ENCODE measurements around the gene SH3D21.

SH3D21 gene

DNA sequence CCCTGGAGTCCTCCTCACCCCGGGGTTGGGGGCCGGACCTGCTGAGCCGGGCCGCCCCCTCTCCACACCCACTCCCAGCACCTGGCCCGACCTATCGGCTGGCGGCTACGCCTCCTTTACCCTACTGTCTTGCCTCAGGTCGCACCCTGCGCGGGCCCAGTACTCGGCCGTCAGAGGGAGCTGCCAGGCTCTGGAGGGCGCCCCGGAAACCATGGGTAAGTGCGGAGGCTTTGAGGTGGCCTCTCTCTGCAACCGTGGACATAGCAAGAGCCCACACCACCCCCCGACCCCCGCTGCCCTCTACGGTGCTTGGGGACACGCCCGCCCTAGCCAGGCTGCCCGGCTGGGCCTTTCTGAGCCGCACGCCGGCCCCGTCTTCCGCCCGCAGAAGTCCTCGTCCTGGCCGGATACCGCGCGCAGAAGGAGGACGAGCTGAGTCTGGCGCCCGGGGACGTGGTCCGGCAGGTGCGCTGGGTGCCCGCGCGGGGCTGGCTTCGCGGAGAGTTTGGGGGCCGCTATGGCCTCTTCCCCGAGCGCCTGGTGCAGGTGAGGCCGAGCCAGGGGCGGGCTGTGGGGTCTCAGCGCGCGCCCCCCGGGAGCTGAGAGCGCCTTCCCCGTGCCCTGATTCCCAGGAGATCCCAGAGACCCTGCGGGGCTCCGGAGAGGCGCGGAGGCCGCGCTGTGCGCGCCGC is at the start of gene SH3D21:
TSS of gene SH3D21 (plus strand) at position 159 of the 692 bp plus-strand sequence. CDS start at position 212, 53 bp downstream.
- DNase-seq (ENCODE audit: low read depth in 2 of 2) = peak in 1 of 2 donors; percentile 50

- no peak for DNase-seq (ENCODE audit: low read depth in 2 of 2)
Measured at GRCh38 chr1:36256558-36257374, 49.4 kb upstream of the SH3D21 start.

DNA sequence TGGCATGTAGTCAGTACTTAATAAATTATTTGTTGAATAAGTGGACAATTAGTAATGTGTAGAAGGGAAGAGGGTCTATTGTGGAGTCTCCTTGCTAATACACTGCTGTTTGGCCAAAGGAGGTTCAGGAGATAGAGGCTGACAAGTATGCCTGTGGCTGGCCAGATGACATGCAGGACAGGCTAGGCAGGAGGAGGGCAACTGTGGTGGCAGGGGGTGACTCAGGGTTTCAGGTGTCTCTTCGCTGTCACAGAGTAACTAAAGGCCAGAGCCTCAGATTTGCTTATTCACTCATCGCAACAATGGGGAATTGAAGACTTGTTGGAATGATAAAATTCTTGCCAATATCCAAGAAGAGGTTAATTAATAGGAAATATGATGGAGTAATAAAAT is 48.8 kb upstream of the SH3D21 start:
- peak in 1 of 2 donors; percentile 7 for DNase-seq (ENCODE audit: low read depth in 2 of 2)

DNA sequence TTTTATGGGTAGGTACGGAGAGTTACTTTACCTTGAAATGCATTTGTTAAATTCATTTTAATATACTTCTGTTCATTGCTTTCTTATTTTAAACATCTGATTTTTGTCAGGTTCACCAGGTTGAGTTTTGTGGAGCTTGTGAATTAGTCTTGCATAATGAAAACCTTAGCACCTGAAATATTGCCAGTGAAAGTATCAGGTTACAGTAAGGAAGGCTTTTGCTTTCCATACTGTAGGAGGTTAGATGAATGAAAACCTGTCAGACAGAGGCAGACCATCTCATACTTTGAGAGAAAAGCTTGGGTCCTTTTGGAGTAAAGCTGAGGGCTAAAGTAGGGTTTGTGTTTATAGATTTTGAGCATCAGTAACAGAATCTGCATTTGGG is 47.2 kb upstream of the SH3D21 start:
- DNase-seq (ENCODE audit: low read depth in 2 of 2) = no peak

DNA sequence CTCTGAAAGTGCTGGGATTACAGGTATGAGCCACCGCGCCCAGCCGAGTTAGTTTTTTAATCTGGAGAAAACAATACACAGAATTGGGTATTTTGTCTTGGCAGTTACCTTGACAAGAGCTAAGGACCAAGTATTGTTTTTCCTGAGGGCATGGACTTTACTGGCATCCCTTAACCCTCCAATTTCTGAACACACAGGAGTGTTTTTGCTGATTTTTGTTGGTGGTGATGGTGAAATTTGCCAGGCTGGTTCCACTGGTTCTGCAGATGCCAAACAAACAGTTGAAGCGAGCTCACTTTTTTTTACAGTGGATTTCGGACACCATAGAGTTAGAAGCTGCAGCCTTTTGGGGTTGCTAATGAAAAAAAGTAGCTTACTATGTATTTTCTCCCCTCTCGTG is 37.2 kb upstream of the SH3D21 start:
- no peak for DNase-seq (ENCODE audit: low read depth in 2 of 2)

- DNase-seq (ENCODE audit: low read depth in 2 of 2) = no peak
Measured at GRCh38 chr1:36269408-36269838, 36.7 kb upstream of the SH3D21 start.

DNA sequence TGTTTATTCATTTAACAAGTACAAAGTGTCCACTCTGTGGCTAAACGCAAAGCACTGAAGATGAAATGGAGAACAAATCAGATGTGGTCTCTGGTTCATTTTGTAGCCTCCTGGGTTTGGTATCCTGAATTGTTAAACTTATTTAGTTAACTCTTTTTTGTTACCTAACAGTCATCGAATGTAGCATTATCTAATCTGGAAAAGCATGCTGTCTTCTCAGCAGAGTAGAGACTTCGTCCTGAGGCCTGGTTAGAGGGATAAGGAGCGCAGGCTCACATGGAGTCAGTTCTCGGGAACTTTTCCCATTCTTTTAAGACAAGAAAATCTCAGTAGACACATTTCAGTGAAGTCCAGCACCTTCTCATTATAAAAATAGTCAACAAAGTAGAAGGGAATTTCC is 33.1 kb upstream of the SH3D21 start:
- DNase-seq (ENCODE audit: low read depth in 2 of 2) = no peak

DNA sequence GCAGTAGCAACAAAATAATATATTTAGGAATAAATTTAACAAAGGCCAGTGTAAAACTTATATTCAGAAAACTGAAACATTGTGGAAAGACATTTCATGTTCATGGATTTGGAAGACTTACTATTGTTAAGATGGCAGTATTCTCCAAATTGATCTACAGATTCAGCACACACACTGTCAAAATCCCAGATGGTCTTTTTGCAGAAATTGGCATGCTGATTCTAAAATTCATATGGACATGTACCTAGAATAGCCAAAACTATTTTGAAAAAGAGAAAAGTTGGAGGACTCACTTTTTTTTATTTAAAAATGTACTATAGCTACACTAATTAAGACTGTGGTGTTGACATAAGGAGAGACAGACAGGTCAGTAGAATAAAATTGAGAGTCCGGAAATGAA is 32.0 kb upstream of the SH3D21 start:
- DNase-seq (ENCODE audit: low read depth in 2 of 2) = no peak

DNA sequence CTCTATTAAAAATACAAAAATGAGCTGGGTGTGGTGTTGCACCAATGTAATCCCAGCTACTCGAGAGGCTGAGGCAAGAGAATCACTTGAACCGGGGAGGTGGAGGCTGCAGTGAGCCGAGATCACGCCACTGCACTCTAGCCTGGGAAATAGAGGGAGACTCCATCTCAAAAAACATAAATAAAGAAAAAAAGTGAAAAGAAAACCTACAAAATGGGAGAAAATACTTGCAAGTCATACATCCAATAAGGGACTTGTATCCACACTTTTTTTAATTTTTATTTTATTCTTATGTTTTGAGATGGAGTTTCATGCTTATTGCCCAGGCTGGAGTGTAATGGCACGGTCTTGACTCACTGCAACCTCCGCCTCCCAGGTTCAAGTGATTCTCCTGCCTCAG is 29.5 kb upstream of the SH3D21 start:
- DNase-seq (ENCODE audit: low read depth in 2 of 2) = no peak

DNA sequence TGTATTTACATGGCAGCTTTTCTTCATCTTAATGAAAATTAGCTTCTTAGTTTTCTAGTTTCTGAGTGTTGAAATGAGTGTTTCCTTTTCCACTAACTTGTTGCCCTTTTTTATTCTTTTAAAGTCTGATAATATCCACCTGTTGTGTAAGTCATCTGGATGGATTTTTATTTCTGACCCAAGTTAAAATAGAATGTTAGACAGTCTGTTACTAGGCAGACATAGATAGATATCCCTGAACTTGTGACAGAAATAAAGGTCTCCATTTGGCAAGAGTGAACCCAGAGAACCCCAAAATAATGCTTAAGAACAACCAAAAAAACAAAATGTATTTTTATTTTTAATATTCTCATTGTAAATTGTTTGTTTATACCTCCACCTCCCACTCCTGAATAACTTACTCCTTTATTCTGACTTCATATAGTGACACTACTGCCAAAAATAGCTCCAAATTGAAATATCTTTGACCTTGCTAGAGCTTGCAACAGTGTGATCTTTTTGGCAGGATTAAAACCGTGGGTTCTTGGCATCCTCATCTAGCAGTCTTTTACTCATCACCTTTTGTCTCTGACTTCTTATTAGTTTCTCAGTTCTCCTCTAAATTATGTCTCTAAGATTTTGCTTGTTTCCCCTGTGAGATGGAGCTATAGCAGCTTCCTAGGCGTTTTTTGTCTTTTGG is 26.9 kb upstream of the SH3D21 start:
- DNase-seq (ENCODE audit: low read depth in 2 of 2) = no peak

DNA sequence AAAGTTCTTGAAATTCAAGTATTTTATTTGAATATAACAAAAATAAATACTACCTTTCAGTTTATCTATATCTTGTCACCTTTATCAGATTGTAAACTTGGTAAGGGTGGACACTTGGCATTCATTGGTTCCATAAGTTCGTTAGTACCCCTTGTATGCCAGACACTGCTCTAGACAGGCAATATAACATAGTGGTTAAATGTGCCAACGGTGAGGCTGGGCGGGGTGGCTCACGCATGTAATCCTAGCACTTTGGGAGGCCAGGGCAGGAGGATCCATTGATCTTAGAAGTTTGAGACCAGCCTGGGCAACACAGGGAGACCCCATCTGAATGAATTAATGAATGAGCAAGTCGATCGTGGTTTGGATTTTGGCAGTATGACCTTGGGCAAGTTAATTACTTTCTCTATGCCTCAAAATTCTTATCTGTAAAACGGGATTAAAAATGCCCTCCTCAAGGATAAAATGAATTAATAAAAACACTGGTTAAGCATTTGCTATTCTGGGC is 26.3 kb upstream of the SH3D21 start:
- DNase-seq (ENCODE audit: low read depth in 2 of 2) = no peak

GRCh38 chr1:36284061-36284460 is 22.1 kb upstream of the SH3D21 start:
- DNase-seq (ENCODE audit: low read depth in 2 of 2) = no peak

- DNase-seq (ENCODE audit: low read depth in 2 of 2) = no peak
Measured at GRCh38 chr1:36284517-36284916, 21.7 kb upstream of the SH3D21 start.

DNA sequence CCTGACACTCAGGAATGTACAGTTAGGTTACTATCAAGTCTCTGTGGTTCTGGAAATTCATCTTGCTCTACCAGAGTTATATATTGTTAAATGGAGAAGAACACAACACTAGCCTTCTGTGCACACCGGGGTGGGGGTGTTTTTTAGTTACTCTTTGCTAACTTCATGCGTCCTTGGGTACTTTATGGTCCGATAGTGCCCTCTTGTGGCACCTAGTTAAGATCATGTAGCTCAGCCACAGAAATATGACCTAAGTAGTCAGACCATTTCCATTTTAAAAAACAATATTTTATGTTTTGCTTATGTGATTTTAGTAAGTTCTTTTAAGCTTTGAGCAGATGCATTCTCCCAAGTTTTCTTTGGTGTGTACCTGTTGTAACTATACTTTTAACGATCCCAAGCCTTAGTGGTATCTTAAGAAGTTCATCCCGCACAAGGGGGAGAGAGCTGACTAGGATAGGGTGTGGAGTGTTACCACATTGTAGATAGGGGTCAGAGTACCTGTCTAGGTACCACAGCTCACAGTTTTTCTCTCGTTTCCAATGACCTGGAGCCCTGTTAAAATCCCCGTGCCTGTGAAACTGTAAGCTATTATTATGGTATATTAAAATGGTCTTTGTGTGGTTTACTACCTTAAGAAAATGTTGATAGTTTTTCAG is 20.6 kb upstream of the SH3D21 start:
- DNase-seq (ENCODE audit: low read depth in 2 of 2) = peak in 1 of 2 donors; percentile 20

DNA sequence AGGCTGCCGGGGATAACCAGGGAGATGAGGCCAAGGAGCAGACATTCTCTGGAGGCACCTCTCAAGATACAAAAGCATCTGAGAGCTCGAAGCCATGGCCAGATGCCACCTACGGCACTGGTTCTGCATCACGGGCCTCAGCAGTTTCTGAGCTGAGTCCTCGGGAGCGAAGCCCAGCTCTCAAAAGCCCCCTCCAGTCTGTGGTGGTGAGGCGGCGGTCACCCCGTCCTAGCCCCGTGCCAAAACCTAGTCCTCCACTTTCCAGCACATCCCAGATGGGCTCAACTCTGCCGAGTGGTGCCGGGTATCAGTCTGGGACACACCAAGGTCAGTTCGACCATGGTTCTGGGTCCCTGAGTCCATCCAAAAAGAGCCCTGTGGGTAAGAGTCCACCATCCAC is 19.4 kb upstream of the SH3D21 start:
- DNase-seq (ENCODE audit: low read depth in 2 of 2) = no peak

DNA sequence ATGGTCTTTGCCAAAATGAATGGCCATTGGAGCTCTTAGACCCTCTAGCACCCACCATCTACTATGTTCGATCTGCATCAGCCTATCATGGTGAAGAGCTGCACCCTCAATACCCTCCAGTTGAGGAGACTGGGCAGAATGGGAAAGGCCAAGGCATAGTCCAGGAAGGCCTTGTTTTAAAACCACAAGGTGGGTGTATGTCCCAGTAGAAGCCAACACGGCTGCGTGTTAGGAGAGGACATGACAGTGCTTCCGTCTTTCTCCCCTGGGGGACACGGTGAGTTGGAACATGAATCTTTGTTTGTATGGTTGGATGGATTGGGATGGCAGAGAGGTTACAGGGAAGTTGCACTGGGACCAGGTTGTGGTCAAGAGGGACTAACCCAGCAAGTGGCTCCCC is 18.6 kb upstream of the SH3D21 start:
- no peak for DNase-seq (ENCODE audit: low read depth in 2 of 2)

DNA sequence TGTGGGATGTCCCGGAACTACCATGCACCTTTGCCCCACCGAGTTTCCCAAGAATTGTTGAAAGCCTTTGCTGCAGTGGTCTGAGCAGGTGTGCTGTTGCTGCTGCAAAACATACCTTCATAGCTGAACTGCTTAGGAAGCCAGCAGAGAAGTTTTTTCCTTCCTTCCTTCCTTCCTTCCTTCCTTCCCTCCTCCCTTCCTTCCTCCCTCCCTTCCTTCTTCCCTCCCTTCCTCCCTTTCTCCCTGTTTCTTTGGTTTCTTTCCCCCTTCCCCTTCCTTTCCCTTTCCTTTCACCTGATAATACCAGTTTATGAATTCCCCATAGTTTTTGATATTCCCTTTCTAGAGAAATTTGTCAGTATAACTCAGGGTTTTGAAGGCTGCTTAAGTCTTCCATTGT is 10.8 kb upstream of the SH3D21 start:
- DNase-seq (ENCODE audit: low read depth in 2 of 2) = no peak

DNA sequence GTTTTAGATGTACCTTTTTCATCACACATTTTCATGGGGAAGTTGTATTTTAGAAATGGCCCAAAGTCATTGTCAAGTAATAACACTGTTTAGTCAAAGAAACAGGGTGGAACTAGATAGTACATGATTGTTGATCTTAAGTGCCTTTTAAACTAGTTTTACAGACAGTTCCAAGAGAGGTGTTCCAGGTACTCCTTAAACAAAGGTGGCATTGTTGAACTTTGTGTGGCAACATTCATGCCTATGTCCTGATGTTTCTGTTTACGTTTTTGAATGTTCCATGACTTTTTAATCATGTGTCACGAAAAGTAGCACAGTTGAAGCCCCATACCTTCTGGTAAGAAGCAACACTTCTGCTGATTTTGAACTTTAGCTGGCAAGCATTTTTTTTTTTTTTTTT is 9.1 kb upstream of the SH3D21 start:
- DNase-seq (ENCODE audit: low read depth in 2 of 2) = no peak

DNA sequence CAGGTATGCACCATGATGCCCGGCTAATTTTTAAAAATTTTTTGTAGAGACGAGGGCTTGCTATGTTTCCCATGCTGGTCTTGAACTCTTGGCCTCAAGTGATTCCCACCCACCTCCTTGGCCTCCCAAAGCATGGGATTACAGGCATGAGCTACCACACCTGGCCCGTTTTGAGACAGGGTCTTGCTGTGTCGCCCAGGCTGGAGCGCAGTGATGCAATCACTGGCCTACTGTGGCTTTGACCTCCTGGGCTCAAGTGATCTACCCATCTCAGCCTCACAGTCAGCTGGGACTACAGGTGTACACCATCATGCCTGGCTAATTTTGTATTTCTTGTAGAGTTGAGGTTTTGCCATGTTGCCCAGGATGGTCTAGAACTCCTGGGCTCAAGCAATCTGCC is 7.5 kb upstream of the SH3D21 start:
- no peak for DNase-seq (ENCODE audit: low read depth in 2 of 2)

GRCh38 chr1:36300526-36300925 is 5.6 kb upstream of the SH3D21 start:
- DNase-seq (ENCODE audit: low read depth in 2 of 2) = no peak

GRCh38 chr1:36301220-36301619 is 4.9 kb upstream of the SH3D21 start:
- DNase-seq (ENCODE audit: low read depth in 2 of 2) = no peak

GRCh38 chr1:36303244-36303643 is 2.9 kb upstream of the SH3D21 start:
- DNase-seq (ENCODE audit: low read depth in 2 of 2) = no peak
